Stimulated activated CD4-positive, alpha-beta T cell treated with anti-CD3 and anti-CD28 coated beads, Interleukin-15, amount 100 ng/mL, for 48 hours (primary cell): ENCODE measurements around the gene NIPAL3.
"Not testable (repeated sequence)": the region's sequence is repeated elsewhere in the genome, so short reads cannot be mapped to it uniquely, and the experiment has no call there.

Source experiments
- DNase-seq, 2 donors: peaks; one replicate each; pipeline ENCODE4 v3.0.0-alpha.2; 2020; ENCODE audit warnings: low read depth in 2 of 2

The NIPAL3 gene

DNA sequence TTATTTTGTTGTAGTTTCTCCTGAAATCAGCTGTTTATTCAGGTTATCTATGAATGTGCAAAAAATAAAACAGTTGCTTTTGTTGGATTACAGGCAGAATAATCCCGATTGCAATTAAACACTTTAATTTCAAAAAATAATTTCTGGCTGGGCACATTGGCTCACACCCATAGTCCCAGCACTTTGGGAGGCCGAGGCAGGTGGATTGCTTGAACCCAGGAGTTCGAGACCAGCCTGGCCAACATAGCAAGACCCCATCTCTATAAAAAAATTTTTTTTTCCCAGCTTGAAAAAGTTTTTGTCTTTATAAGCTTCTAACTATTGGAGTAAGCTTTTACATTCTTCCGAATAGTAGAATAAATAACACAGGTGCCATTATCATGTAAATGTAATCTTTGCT lies 102.3 kb downstream of the NIPAL3 start:
- DNase-seq, result no peak

DNA sequence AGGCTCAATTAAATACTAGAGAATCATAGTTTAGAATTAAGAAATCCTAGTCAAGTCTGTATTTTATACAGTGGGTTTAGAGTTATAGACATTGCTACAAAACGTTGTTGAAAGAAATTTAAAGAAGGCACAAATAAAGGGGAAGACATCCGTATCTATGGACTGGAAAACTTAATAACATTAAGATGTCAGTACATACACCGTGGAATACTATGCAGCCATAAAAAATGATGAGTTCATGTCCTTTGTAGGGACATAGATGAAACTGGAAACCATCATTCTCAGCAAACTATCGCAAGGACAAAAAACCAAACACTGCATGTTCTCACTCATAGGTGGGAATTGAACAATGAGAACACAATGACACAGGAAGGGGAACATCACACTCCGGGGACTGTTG lies 104.7 kb downstream of the NIPAL3 start:
- not testable (repeated sequence) for DNase-seq
